Stimulated activated CD8-positive, alpha-beta memory T cell treated with anti-CD3 and anti-CD28 coated beads, Interleukin-15, amount 100 ng/mL, for 1 hour (primary cell): ENCODE results near the gene PRKAG2.
"Not testable (repeated sequence)": the region's sequence is repeated elsewhere in the genome, so short reads cannot be mapped to it uniquely, and the experiment has no call there.

Experiments used
- DNase-seq: peaks from one replicate; pipeline ENCODE4 v3.0.0-alpha.2; 2020; ENCODE audit warnings: low read depth

The PRKAG2 gene

GRCh38 chr7:151767557-151767956 is 109.4 kb downstream of the PRKAG2 start:
- DNase-seq: no peak

- no peak for DNase-seq
Observed at GRCh38 chr7:151764056-151764920, 112.6 kb downstream of the PRKAG2 start.

GRCh38 chr7:151763420-151763984 is 113.4 kb downstream of the PRKAG2 start:
- DNase-seq: no peak

GRCh38 chr7:151762583-151763245 is 114.2 kb downstream of the PRKAG2 start:
- no peak for DNase-seq

GRCh38 chr7:151761957-151762356 is 115.0 kb downstream of the PRKAG2 start:
- no peak for DNase-seq

- no peak for DNase-seq
Observed at GRCh38 chr7:151761231-151761630, 115.7 kb downstream of the PRKAG2 start.

- peak; percentile 38 for DNase-seq
Observed at GRCh38 chr7:151759591-151760042, 117.3 kb downstream of the PRKAG2 start.

GRCh38 chr7:151758622-151759540 is 118.0 kb downstream of the PRKAG2 start:
- DNase-seq: no peak

GRCh38 chr7:151757274-151757673 is 119.6 kb downstream of the PRKAG2 start:
- DNase-seq: no peak

- no peak for DNase-seq
Observed at GRCh38 chr7:151756866-151757265, 120.0 kb downstream of the PRKAG2 start.

GRCh38 chr7:151756076-151756731 is 120.7 kb downstream of the PRKAG2 start:
- DNase-seq: peak; percentile 36

GRCh38 chr7:151755131-151755801 is 121.6 kb downstream of the PRKAG2 start:
- no peak for DNase-seq

- no peak for DNase-seq
Observed at GRCh38 chr7:151754688-151755130, 122.2 kb downstream of the PRKAG2 start.

GRCh38 chr7:151754142-151754590 is 122.7 kb downstream of the PRKAG2 start:
- DNase-seq: no peak

GRCh38 chr7:151752816-151753595 is 123.9 kb downstream of the PRKAG2 start:
- no peak for DNase-seq

GRCh38 chr7:151752037-151752436 is 124.9 kb downstream of the PRKAG2 start:
- no peak for DNase-seq

- no peak for DNase-seq
Observed at GRCh38 chr7:151748733-151749132, 128.2 kb downstream of the PRKAG2 start.

GRCh38 chr7:151748021-151748420 is 128.9 kb downstream of the PRKAG2 start:
- not testable (repeated sequence) for DNase-seq

GRCh38 chr7:151745706-151746105 is 131.2 kb downstream of the PRKAG2 start:
- no peak for DNase-seq
